HepG2 (cell line): ENCODE measurements around the gene ASB14. TPM values are rescaled to one million over a fixed set of nuclear protein-coding genes. Genes with fewer than 3 reads are reported as not detected.

Source experiments
- AHDC1 ChIP-seq: sonication (generic); formaldehyde crosslinking; IDR thresholded peaks from 2 replicates; pipeline ENCODE4 v1.5.1; 2020; ENCODE audit warnings: mild to moderate bottlenecking, missing genetic modification reagents, borderline replicate concordance
- ERF ChIP-seq: IDR thresholded peaks from 2 replicates; pipeline ENCODE4 v1.6.1; 2018; ENCODE audit warnings: missing biosample characterization, missing genetic modification reagents
- HBP1 ChIP-seq: IDR thresholded peaks from 2 replicates; pipeline ENCODE4 v1.6.1; 2016; ENCODE audit warnings: low read depth, control low read depth
- HINFP ChIP-seq: sonication (generic); formaldehyde crosslinking; IDR thresholded peaks from 2 replicates; pipeline ENCODE4 v1.4.0; 2020; ENCODE audit warnings: low read depth, mild to moderate bottlenecking, missing genetic modification reagents
- HNF4G ChIP-seq, 2 experiments: sonication (generic) in 1 of 2; formaldehyde crosslinking in 1 of 2; IDR thresholded peaks; 2 replicates each; pipeline versions ENCODE4 v1.4.0 to v1.6.1; 2011 to 2020; ENCODE audit warnings: borderline replicate concordance in 2 of 2, low read depth in 2 of 2, mild to moderate bottlenecking in 2 of 2, low read length in 1 of 2, missing genetic modification reagents in 1 of 2, moderate library complexity in 1 of 2
- HOXA5 ChIP-seq: sonication (generic); formaldehyde crosslinking; IDR thresholded peaks from 2 replicates; pipeline ENCODE4 v1.4.0; 2020; ENCODE audit warnings: missing genetic modification reagents
- NFRKB ChIP-seq: fragments of 450-650 bp; IDR thresholded peaks from 2 replicates; pipeline ENCODE4 v1.6.1; 2017
- THAP11 ChIP-seq: IDR thresholded peaks from 2 replicates; pipeline ENCODE4 v1.6.1; 2016; ENCODE audit warnings: missing biosample characterization, missing genetic modification reagents
- TMF1 ChIP-seq: sonication (generic); formaldehyde crosslinking; IDR thresholded peaks from 2 replicates; pipeline ENCODE4 v1.8.1; 2022; ENCODE audit warnings: low read depth, missing genetic modification reagents
- ZNF256 ChIP-seq: sonication (generic); formaldehyde crosslinking; conservative IDR thresholded peaks from 2 replicates; pipeline ENCODE4 v1.4.0; 2020; ENCODE audit warnings: missing genetic modification reagents
- ZNF44 ChIP-seq: sonication (generic); formaldehyde crosslinking; IDR thresholded peaks from 2 replicates; pipeline ENCODE4 v1.5.1; 2020; ENCODE audit warnings: mild to moderate bottlenecking, missing genetic modification reagents
- ZNF549 ChIP-seq: sonication (generic); formaldehyde crosslinking; IDR thresholded peaks from 2 replicates; pipeline ENCODE4 v1.5.0; 2020; ENCODE audit warnings: missing genetic modification reagents
- ZSCAN25 ChIP-seq: sonication (generic); formaldehyde crosslinking; IDR thresholded peaks from 2 replicates; pipeline ENCODE4 v1.8.0; 2022; ENCODE audit warnings: mild to moderate bottlenecking, missing genetic modification reagents
- polyA plus RNA-seq, 8 experiments: library from polyadenylated mRNA; depleted of rRNA in 3 of 8; stranded (reverse) in 7 of 8; unstranded in 1 of 8; fragments of >200 nt; fragmentation: Illumina TruSeq in 4 of 8; extraction: Trizol in 4 of 8; gene quantifications; 2 replicates each; pipeline versions ENCODE4 v1.2.1 to v1.2.3, GENCODE V29; 2011 to 2016; ENCODE audit warnings: low read depth in 4 of 8, missing spikeins in 1 of 8, mixed read lengths in 1 of 8; ENCODE audit not compliant: insufficient read depth in 1 of 8
- total RNA-seq, 5 experiments: library from RNA; depleted of rRNA; stranded (reverse); fragments of >200 nt; fragmentation: Illumina TruSeq; extraction: Trizol; gene quantifications; 2 replicates each; pipeline ENCODE4 v1.2.3, GENCODE V29; 2016; ENCODE audit warnings: low read depth in 1 of 5
- TF ChIP-seq, protein P1 (sequence below): sonication (generic); formaldehyde crosslinking; IDR thresholded peaks from 2 replicates; pipeline ENCODE4 v1.4.0; 2020; ENCODE audit warnings: missing genetic modification reagents, borderline replicate concordance
- TF ChIP-seq, protein P2 (sequence below): sonication (generic); formaldehyde crosslinking; IDR thresholded peaks from 2 replicates; pipeline ENCODE4 v1.5.0; 2020; ENCODE audit warnings: mild to moderate bottlenecking, missing genetic modification reagents

Gene ASB14
- total and polyA plus RNA-seq, 2 of the 13 experiments (the other 11 are each of a cell fraction or from before 2014, with no cell fraction given), result not detected

- TF ChIP-seq ZNF44 (CRISPR knock-in tag) (peak; percentile 70; the same call in 1 of the 2 replicates), TMF1 (CRISPR knock-in tag) (peak; percentile 92), HBP1 (CRISPR knock-in tag) (0 out of 2 replicates have a peak, but pooled peaks have one; percentile 31), THAP11 (CRISPR knock-in tag) (peak; percentile 77), HINFP (CRISPR knock-in tag) (0 out of 2 replicates have a peak, but pooled peaks have one; percentile 24), ZSCAN25 (CRISPR knock-in tag) (no peak; the same call in 1 of the 2 replicates), HNF4G (IDR thresholded peaks at IDR 0.05; ENCODE audit: borderline replicate concordance, low read depth, low read length) (no peak), HNF4G (CRISPR knock-in tag; IDR thresholded peaks at IDR 0.05; ENCODE audit: borderline replicate concordance, low read depth) (no peak; the same call in 1 of the 2 replicates), ERF (CRISPR knock-in tag) (peak; percentile 62; the same call in 1 of the 2 replicates), AHDC1 (CRISPR knock-in tag) (no peak), NFRKB (no peak), ZNF549 (CRISPR knock-in tag) (no peak), ZNF256 (CRISPR knock-in tag) (peak; percentile 69; the same call in 1 of the 2 replicates), HOXA5 (CRISPR knock-in tag) (peak; percentile 61)
- TF ChIP-seq, protein P1, sequence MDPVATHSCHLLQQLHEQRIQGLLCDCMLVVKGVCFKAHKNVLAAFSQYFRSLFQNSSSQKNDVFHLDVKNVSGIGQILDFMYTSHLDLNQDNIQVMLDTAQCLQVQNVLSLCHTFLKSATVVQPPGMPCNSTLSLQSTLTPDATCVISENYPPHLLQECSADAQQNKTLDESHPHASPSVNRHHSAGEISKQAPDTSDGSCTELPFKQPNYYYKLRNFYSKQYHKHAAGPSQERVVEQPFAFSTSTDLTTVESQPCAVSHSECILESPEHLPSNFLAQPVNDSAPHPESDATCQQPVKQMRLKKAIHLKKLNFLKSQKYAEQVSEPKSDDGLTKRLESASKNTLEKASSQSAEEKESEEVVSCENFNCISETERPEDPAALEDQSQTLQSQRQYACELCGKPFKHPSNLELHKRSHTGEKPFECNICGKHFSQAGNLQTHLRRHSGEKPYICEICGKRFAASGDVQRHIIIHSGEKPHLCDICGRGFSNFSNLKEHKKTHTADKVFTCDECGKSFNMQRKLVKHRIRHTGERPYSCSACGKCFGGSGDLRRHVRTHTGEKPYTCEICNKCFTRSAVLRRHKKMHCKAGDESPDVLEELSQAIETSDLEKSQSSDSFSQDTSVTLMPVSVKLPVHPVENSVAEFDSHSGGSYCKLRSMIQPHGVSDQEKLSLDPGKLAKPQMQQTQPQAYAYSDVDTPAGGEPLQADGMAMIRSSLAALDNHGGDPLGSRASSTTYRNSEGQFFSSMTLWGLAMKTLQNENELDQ (CRISPR knock-in tag), result no peak
- TF ChIP-seq, protein P2, sequence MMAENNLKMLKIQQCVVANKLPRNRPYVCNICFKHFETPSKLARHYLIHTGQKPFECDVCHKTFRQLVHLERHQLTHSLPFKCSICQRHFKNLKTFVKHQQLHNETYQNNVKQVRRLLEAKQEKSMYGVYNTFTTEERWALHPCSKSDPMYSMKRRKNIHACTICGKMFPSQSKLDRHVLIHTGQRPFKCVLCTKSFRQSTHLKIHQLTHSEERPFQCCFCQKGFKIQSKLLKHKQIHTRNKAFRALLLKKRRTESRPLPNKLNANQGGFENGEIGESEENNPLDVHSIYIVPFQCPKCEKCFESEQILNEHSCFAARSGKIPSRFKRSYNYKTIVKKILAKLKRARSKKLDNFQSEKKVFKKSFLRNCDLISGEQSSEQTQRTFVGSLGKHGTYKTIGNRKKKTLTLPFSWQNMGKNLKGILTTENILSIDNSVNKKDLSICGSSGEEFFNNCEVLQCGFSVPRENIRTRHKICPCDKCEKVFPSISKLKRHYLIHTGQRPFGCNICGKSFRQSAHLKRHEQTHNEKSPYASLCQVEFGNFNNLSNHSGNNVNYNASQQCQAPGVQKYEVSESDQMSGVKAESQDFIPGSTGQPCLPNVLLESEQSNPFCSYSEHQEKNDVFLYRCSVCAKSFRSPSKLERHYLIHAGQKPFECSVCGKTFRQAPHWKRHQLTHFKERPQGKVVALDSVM (CRISPR knock-in tag), result peak; percentile 47; the same call in 1 of the 2 replicates
Observed at GRCh38 chr3:57227204-57227929, 65.1 kb downstream of the ASB14 start, which contains the start of gene APPL1 (continued).
